H1 (cell line): ENCODE data around the gene SCCPDH. TPM values are rescaled to one million over a fixed set of nuclear protein-coding genes. Genes with fewer than 3 reads are reported as not detected.
"Not testable (repeated sequence)": the region's sequence is repeated elsewhere in the genome, so short reads cannot be mapped to it uniquely, and the experiment has no call there.

ENCODE experiments used
- CTCF ChIA-PET: fragments of 300-600 bp; sonication (Branson Sonifier 250); formaldehyde crosslinking; loops from one replicate; lab custom pipeline; 2021; ENCODE audit not compliant: partially characterized antibody; lab: Charles Lee
- POLR2A ChIA-PET: fragments of 300-600 bp; sonication (Branson Sonifier 250); formaldehyde crosslinking; loops from one replicate; lab custom pipeline; 2021; ENCODE audit warnings: inconsistent platforms; ENCODE audit not compliant: partially characterized antibody; lab: Charles Lee
- DNase-seq, 2 experiments: peaks; one replicate each; pipeline versions ENCODE4 v3.0.0 to v3.0.0-alpha.2; 2010 to 2022; ENCODE audit warnings: low spot score in 2 of 2, low read depth in 1 of 2, mixed read lengths in 1 of 2
- FAIRE-seq: peaks from 2 replicates; lab custom pipeline; 2011; peaks lifted over from hg19 to GRCh38; lab: Jason Lieb, UNC
- H2AFZ ChIP-seq: 2 replicates; pipeline ENCODE4 v1.8.1; 2012; ENCODE audit warnings: low read length, inconsistent platforms
- H2AK5ac ChIP-seq: 2 replicates; pipeline ENCODE4 v1.6.1; 2013; ENCODE audit warnings: low read depth, low read length
- H2BK120ac ChIP-seq: replicated peaks from 2 replicates; pipeline ENCODE3; 2013; ENCODE audit warnings: low read depth, low read length, inconsistent platforms
- H2BK12ac ChIP-seq: 2 replicates; pipeline ENCODE4 v1.6.1; 2013; ENCODE audit warnings: low read depth, low read length
- H2BK15ac ChIP-seq: 2 replicates; pipeline ENCODE4 v1.6.1; 2013; ENCODE audit warnings: low read length
- H2BK20ac ChIP-seq: 2 replicates; pipeline ENCODE4 v1.6.1; 2013; ENCODE audit warnings: low read length
- H2BK5ac ChIP-seq: 2 replicates; pipeline ENCODE4 v1.6.1; 2013; ENCODE audit warnings: low read depth, low read length
- H3K14ac ChIP-seq: 2 replicates; pipeline ENCODE4 v1.6.1; 2013; ENCODE audit warnings: inconsistent platforms; ENCODE audit not compliant: insufficient read length
- H3K18ac ChIP-seq: 2 replicates; pipeline ENCODE4 v1.6.1; 2013; ENCODE audit warnings: low read length; ENCODE audit errors: extremely low read depth
- H3K23ac ChIP-seq: 2 replicates; pipeline ENCODE4 v1.6.1; 2013; ENCODE audit warnings: inconsistent platforms; ENCODE audit not compliant: insufficient read length
- H3K23me2 ChIP-seq: 2 replicates; pipeline ENCODE4 v1.6.1; 2013; ENCODE audit warnings: low read depth, low read length
- H3K27ac ChIP-seq: 2 replicates; pipeline ENCODE4 v1.6.1; 2011; ENCODE audit warnings: low read depth, low read length, inconsistent platforms
- H3K27me3 ChIP-seq, 4 experiments: replicated peaks in 1 of 4; 1 replicate in 1 of 4; 2 replicates in 3 of 4; pipeline versions ENCODE4 v1.6.1 to v1.8.1; 2011 to 2013; ENCODE audit warnings: low read length in 3 of 4, mild to moderate bottlenecking in 3 of 4, inconsistent platforms in 2 of 4, mixed read lengths in 2 of 4, moderate library complexity in 1 of 4; ENCODE audit not compliant: control insufficient read depth in 3 of 4, insufficient read depth in 3 of 4; ENCODE audit errors: extremely low read depth in 1 of 4
- H3K36me3 ChIP-seq, 4 experiments: 2 replicates each; pipeline versions ENCODE4 v1.6.1 to v1.8.1; 2011 to 2013; ENCODE audit warnings: mild to moderate bottlenecking in 4 of 4, low read length in 3 of 4, moderate library complexity in 2 of 4, control low read depth in 1 of 4, inconsistent platforms in 1 of 4; ENCODE audit not compliant: insufficient read depth in 4 of 4, control insufficient read depth in 2 of 4
- H3K4ac ChIP-seq: replicated peaks from 2 replicates; pipeline ENCODE3; 2013; ENCODE audit warnings: low read length, low read depth, mixed read lengths, inconsistent platforms; ENCODE audit not compliant: insufficient read length
- H3K4me1 ChIP-seq, 4 experiments: replicated peaks in 1 of 4; 1 replicate in 1 of 4; 2 replicates in 3 of 4; pipeline versions ENCODE4 v1.6.1 to v1.8.1; 2011 to 2013; ENCODE audit warnings: low read length in 3 of 4, inconsistent platforms in 2 of 4, mixed read lengths in 1 of 4; ENCODE audit not compliant: insufficient read depth in 4 of 4, control insufficient read depth in 3 of 4
- H3K4me2 ChIP-seq, 2 experiments: 2 replicates each; pipeline versions ENCODE4 v1.6.1 to v1.8.1; 2011 to 2013; ENCODE audit warnings: low read depth in 2 of 2, low read length in 2 of 2, control low read depth in 1 of 2, inconsistent platforms in 1 of 2, mild to moderate bottlenecking in 1 of 2; ENCODE audit not compliant: insufficient read depth in 1 of 2
- H3K4me3 ChIP-seq, 4 experiments: fragments of 200-600, 300-600 bp in 1 of 4; sonication (generic), shearing (Covaris generic), sonication (Bioruptor Twin) in 1 of 4; 2 replicates each; pipeline versions ENCODE4 v1.5.1 to v1.8.1; 2011 to 2016; ENCODE audit warnings: low read length in 4 of 4, low read depth in 3 of 4, control low read depth in 2 of 4, inconsistent platforms in 2 of 4, mild to moderate bottlenecking in 2 of 4, mixed read lengths in 1 of 4, moderate library complexity in 1 of 4; ENCODE audit not compliant: insufficient read depth in 2 of 4; ENCODE audit errors: extremely low read depth in 1 of 4
- H3K56ac ChIP-seq: replicated peaks from 2 replicates; pipeline ENCODE3; 2013; ENCODE audit warnings: low read depth, mild to moderate bottlenecking, mixed read lengths, low read length, inconsistent platforms; ENCODE audit not compliant: insufficient read length
- H3K79me1 ChIP-seq: 2 replicates; pipeline ENCODE4 v1.6.1; 2013; ENCODE audit warnings: low read depth, low read length, control low read depth
- H3K79me2 ChIP-seq, 2 experiments: 2 replicates each; pipeline versions ENCODE4 v1.6.1 to v1.8.1; 2012 to 2013; ENCODE audit warnings: low read length in 2 of 2, mild to moderate bottlenecking in 2 of 2, inconsistent platforms in 1 of 2; ENCODE audit not compliant: insufficient read depth in 2 of 2, control insufficient read depth in 1 of 2
- H3K9ac ChIP-seq, 4 experiments: replicated peaks in 1 of 4; 1 replicate in 1 of 4; 2 replicates in 3 of 4; pipeline versions ENCODE4 v1.6.1 to v1.8.1; 2011 to 2013; ENCODE audit warnings: low read depth in 3 of 4, low read length in 3 of 4, control low read depth in 2 of 4, mild to moderate bottlenecking in 2 of 4, moderate library complexity in 2 of 4, inconsistent platforms in 1 of 4; ENCODE audit errors: extremely low read depth in 1 of 4
- H3K9me3 ChIP-seq, 2 experiments: 2 replicates each; pipeline versions ENCODE4 v1.6.1 to v1.8.1; 2012 to 2013; ENCODE audit warnings: mild to moderate bottlenecking in 2 of 2, moderate library complexity in 2 of 2, control low read depth in 1 of 2, inconsistent platforms in 1 of 2, low read depth in 1 of 2, low read length in 1 of 2, mixed read lengths in 1 of 2; ENCODE audit not compliant: insufficient read depth in 2 of 2
- H4K20me1 ChIP-seq, 2 experiments: replicated peaks in 1 of 2; 2 replicates each; pipeline versions ENCODE3 to v1.8.1; 2011 to 2013; ENCODE audit warnings: inconsistent platforms in 2 of 2, low read length in 2 of 2, mild to moderate bottlenecking in 1 of 2; ENCODE audit not compliant: insufficient read depth in 2 of 2, control insufficient read depth in 1 of 2
- H4K5ac ChIP-seq: 2 replicates; pipeline ENCODE4 v1.6.1; 2013; ENCODE audit warnings: low read length, low read depth, mixed read lengths, inconsistent platforms; ENCODE audit not compliant: insufficient read length
- H4K8ac ChIP-seq: 2 replicates; pipeline ENCODE4 v1.8.0; 2013; ENCODE audit warnings: mild to moderate bottlenecking, moderate library complexity, low read length, inconsistent platforms; ENCODE audit not compliant: insufficient read depth; ENCODE audit errors: extremely low read depth
- H4K91ac ChIP-seq: replicated peaks from 2 replicates; pipeline ENCODE3; 2013; ENCODE audit warnings: low read length, mixed read lengths, inconsistent platforms; ENCODE audit not compliant: insufficient read length
- WGBS, 2 experiments: shearing (Covaris generic) in 1 of 2; methylation state at CpG; one replicate each; pipeline versions ENCODE4 v1.1.6 to v1.1.7; 2013 to 2015; ENCODE audit warnings: low lambda C conversion rate in 2 of 2, mixed read lengths in 2 of 2, inconsistent platforms in 1 of 2, low coverage in 1 of 2, missing lambda C conversion rate in 1 of 2; ENCODE audit not compliant: insufficient replicate concordance in 2 of 2, insufficient coverage in 1 of 2, insufficient read length in 1 of 2; ENCODE audit errors: extremely low coverage in 1 of 2, missing lambda C conversion rate in 1 of 2; 5-methylcytosine and 5-hydroxymethylcytosine counted together
- polyA plus RNA-seq, 7 experiments: library from polyadenylated mRNA; depleted of rRNA in 3 of 7; stranded (reverse) in 5 of 7; unstranded in 2 of 7; fragments of >200 nt in 5 of 7; fragments of 200-250 nt in 2 of 7; gene quantifications; 1 replicate in 5 of 7; 2 replicates in 1 of 7; 4 replicates in 1 of 7; pipeline versions ENCODE4 v1.2.1 to v1.2.3, GENCODE V29; 2011 to 2013; ENCODE audit warnings: missing spikeins in 2 of 7, mixed read lengths in 2 of 7
- total RNA-seq: library from RNA; stranded (reverse); fragmentation: NEBNext Ultra II Directional; extraction: Animal tissue kit (Norgen Biotek cat#: 25700); gene quantifications from 2 replicates; pipeline ENCODE4 v1.2.1, GENCODE V29; 2021

Gene SCCPDH
- total and polyA plus RNA-seq, 2 of the 8 experiments (the other 6 are each of a cell fraction or from before 2014, with no cell fraction given) = 9.5 to 17.0 TPM

GRCh38 chr1:246720814-246721213 lies 3.4 kb upstream of the SCCPDH start:
- H2BK20ac ChIP-seq, H2AFZ ChIP-seq, H3K27ac ChIP-seq, H3K9me3 ChIP-seq, H3K56ac ChIP-seq, H3K79me1 ChIP-seq, H3K23ac ChIP-seq, H4K5ac ChIP-seq, H3K4ac ChIP-seq, H3K18ac ChIP-seq, H3K4me3 ChIP-seq, H3K4me1 ChIP-seq, H3K4me2 ChIP-seq, H3K79me2 ChIP-seq, H3K14ac ChIP-seq, H2BK12ac ChIP-seq, DNase-seq, H3K23me2 ChIP-seq, H2BK120ac ChIP-seq, H4K91ac ChIP-seq, H3K36me3 ChIP-seq, POLR2A ChIA-PET, H4K8ac ChIP-seq, H2BK5ac ChIP-seq, FAIRE-seq, H2BK15ac ChIP-seq, H4K20me1 ChIP-seq, H2AK5ac ChIP-seq, H3K27me3 ChIP-seq, H3K9ac ChIP-seq: not testable (repeated sequence)
- CTCF ChIA-PET = interaction anchor here (0.8 kb wide), 1 partner anchor 27 kb away, joined by 3 read pairs; no protein-coding TSS in a partner anchor
- WGBS, 2 experiments = 86% methylated on average over 6 of the region's 7 CpGs; no CpG with 5 or more reads in 1 of the 2 experiments
